OCI-LY7 (cell line): ENCODE data around the gene DLGAP1. TPM values are rescaled to one million over a fixed set of nuclear protein-coding genes. Genes with fewer than 3 reads are reported as not detected.

Experiments
- BruUV-seq: library from RNA; stranded (reverse); fragments of 400-500 nt; replicated peaks from 2 replicates; lab custom pipeline; 2021; lab: Mats Ljungman, UMichigan
- CTCF ChIA-PET: fragments of 300-600 bp; sonication (Branson Sonifier 250); formaldehyde crosslinking; loops from one replicate; lab custom pipeline; 2022; ENCODE audit warnings: antibody characterized with exemption; ENCODE audit not compliant: unreplicated experiment; lab: Charles Lee
- POLR2A ChIA-PET: fragments of 300-600 bp; sonication (Branson Sonifier 250); formaldehyde crosslinking; loops from one replicate; lab custom pipeline; 2022; ENCODE audit warnings: antibody characterized with exemption; lab: Charles Lee
- DNase-seq: peaks from one replicate; pipeline ENCODE4 v3.0.0-alpha.2; 2015; ENCODE audit warnings: low spot score
- H2AFZ ChIP-seq: fragments of 200-600 bp; sonication (generic), shearing (Covaris generic); 2 replicates; pipeline ENCODE4 v1.6.1; 2014; ENCODE audit warnings: mild to moderate bottlenecking, antibody characterized with exemption, low read length, moderate library complexity
- H3K27ac ChIP-seq: fragments of 200-600 bp; sonication (generic); 2 replicates; pipeline ENCODE4 v1.5.1; 2014; ENCODE audit warnings: mixed run types, low read depth, mild to moderate bottlenecking, moderate library complexity, low read length, inconsistent platforms; ENCODE audit not compliant: poor library complexity, severe bottlenecking
- H3K36me3 ChIP-seq: fragments of 200-600 bp; sonication (generic); 2 replicates; pipeline ENCODE4 v1.6.1; 2014; ENCODE audit warnings: mild to moderate bottlenecking, antibody characterized with exemption, low read length, moderate library complexity, mixed read lengths; ENCODE audit not compliant: insufficient read depth
- H3K4me1 ChIP-seq: fragments of 200-600 bp; sonication (generic); 2 replicates; pipeline ENCODE4 v1.5.1; 2014; ENCODE audit warnings: mild to moderate bottlenecking, low read length; ENCODE audit not compliant: insufficient read depth, poor library complexity, severe bottlenecking
- H3K4me2 ChIP-seq: fragments of 200-600 bp; sonication (generic); 2 replicates; pipeline ENCODE4 v1.6.1; 2014; ENCODE audit warnings: mild to moderate bottlenecking, low read length
- H3K4me3 ChIP-seq: fragments of 200-600 bp; sonication (generic); 2 replicates; pipeline ENCODE4 v1.5.1; 2014; ENCODE audit warnings: mild to moderate bottlenecking, low read depth, low read length; ENCODE audit not compliant: poor library complexity, severe bottlenecking
- H3K79me2 ChIP-seq: fragments of 200-600 bp; sonication (generic); 2 replicates; pipeline ENCODE4 v1.6.1; 2016; ENCODE audit warnings: low read depth, mild to moderate bottlenecking, low read length, moderate library complexity, mixed read lengths; ENCODE audit not compliant: insufficient read depth
- H3K9me2 ChIP-seq: fragments of 200-600 bp; sonication (generic); 2 replicates; pipeline ENCODE4 v1.6.1; 2016; ENCODE audit warnings: mild to moderate bottlenecking, low read length, mixed read lengths; ENCODE audit not compliant: insufficient read depth
- H3K9me3 ChIP-seq: fragments of 200-600 bp; sonication (generic); 2 replicates; pipeline ENCODE4 v1.6.1; 2014; ENCODE audit warnings: mild to moderate bottlenecking, mixed run types, low read length, mixed read lengths
- H4K20me1 ChIP-seq: fragments of 200-600 bp; sonication (generic); 2 replicates; pipeline ENCODE4 v1.6.1; 2014; ENCODE audit warnings: mild to moderate bottlenecking, antibody characterized with exemption, low read length, moderate library complexity, mixed read lengths; ENCODE audit not compliant: insufficient read depth
- CTCF ChIP-seq: fragments of 200-600 bp; sonication (generic); conservative IDR thresholded peaks from 2 replicates; pipeline ENCODE4 v1.5.1; 2014; ENCODE audit warnings: mild to moderate bottlenecking, antibody characterized with exemption, low read length, moderate library complexity, mixed read lengths
- EZH2phosphoT487 ChIP-seq: fragments of 200-600 bp; sonication (generic); IDR thresholded peaks from 2 replicates; pipeline ENCODE4 v1.6.1; 2018; ENCODE audit warnings: low read depth, borderline replicate concordance, mild to moderate bottlenecking, mixed run types, antibody characterized with exemption, low read length, moderate library complexity, mixed read lengths
- intact Hi-C: fragments of 100-400 bp; cut with micrococcal nuclease; formaldehyde crosslinking; loops from one replicate; pipeline ENCODE4 v1.10.0; 2022; ENCODE audit not compliant: unreplicated experiment
- total RNA-seq, 2 experiments: library from RNA; depleted of rRNA in 1 of 2; stranded (reverse); fragments of >200 nt in 1 of 2; shearing (Covaris generic) in 1 of 2; gene quantifications; 2 replicates each; pipeline ENCODE4 v1.2.3, GENCODE V29; 2014 to 2022

The DLGAP1 gene
- total RNA-seq, 2 experiments from 2014 or later, result 0.22 TPM; not detected in 1

- H4K20me1 ChIP-seq, result no peaks in the 10 kb centered on the region
- no peaks in the 10 kb centered on the region for H3K9me2 ChIP-seq
- CTCF ChIA-PET, result no interaction called here
- H3K4me2 ChIP-seq, result no peak overlapping the region
- POLR2A ChIA-PET, result no interaction called here
- H3K4me1 ChIP-seq, result peaks cover 12% of the 10 kb centered on the region
- no peaks in the 10 kb centered on the region for H3K79me2 ChIP-seq
- no peak overlapping the region for H3K27ac ChIP-seq
- 0 out of 2 replicates have a peak overlapping the region, but pooled peaks have one; percentile 47 for H2AFZ ChIP-seq
- H3K9me3 ChIP-seq, result no peaks in the 10 kb centered on the region
- H3K4me3 ChIP-seq, result no peak overlapping the region
- no peaks in the 10 kb centered on the region for H3K36me3 ChIP-seq
- DNase-seq, result peak; percentile 11
- no TSS peak for BruUV-seq
- TF ChIP-seq CTCF (no peak), EZH2phosphoT487 (no peak)
- intact Hi-C loops, result no loop called here
Measured at GRCh38 chr18:4020026-4020425, 435.1 kb downstream of the DLGAP1 start.

GRCh38 chr18:4017480-4017879 is 437.6 kb downstream of the DLGAP1 start:
- BruUV-seq, result no TSS peak
- CTCF ChIA-PET, result no interaction called here
- no peaks in the 10 kb centered on the region for H3K79me2 ChIP-seq
- POLR2A ChIA-PET, result no interaction called here
- H3K36me3 ChIP-seq, result no peaks in the 10 kb centered on the region
- peak overlapping the region; percentile 9; the same call in 1 of the 2 replicates for H2AFZ ChIP-seq
- intact Hi-C loops, result no loop called here
- peaks cover 12% of the 10 kb centered on the region for H3K4me1 ChIP-seq
- no peak overlapping the region for H3K27ac ChIP-seq
- H3K4me3 ChIP-seq, result no peak overlapping the region
- H3K4me2 ChIP-seq, result no peak overlapping the region
- no peaks in the 10 kb centered on the region for H3K9me2 ChIP-seq
- TF ChIP-seq CTCF (peak; percentile 83), EZH2phosphoT487 (no peak)
- no peaks in the 10 kb centered on the region for H4K20me1 ChIP-seq
- H3K9me3 ChIP-seq, result no peaks in the 10 kb centered on the region
- DNase-seq, result peak; percentile 69

GRCh38 chr18:4016391-4017049 is 438.6 kb downstream of the DLGAP1 start:
- Histone ChIP-seq H2AFZ (peak overlapping the region; percentile 9; the same call in 1 of the 2 replicates), H3K27ac (no peak overlapping the region), H3K4me3 (no peak overlapping the region), H3K9me3 (no peaks in the 10 kb centered on the region), H3K9me2 (no peaks in the 10 kb centered on the region), H3K4me2 (no peak overlapping the region), H3K79me2 (no peaks in the 10 kb centered on the region), H4K20me1 (no peaks in the 10 kb centered on the region), H3K4me1 (peaks cover 12% of the 10 kb centered on the region), H3K36me3 (no peaks in the 10 kb centered on the region)
- POLR2A ChIA-PET, result no interaction called here
- intact Hi-C loops, result no loop called here
- TF ChIP-seq CTCF (no peak), EZH2phosphoT487 (no peak)
- no peak for DNase-seq
- BruUV-seq, result no TSS peak
- CTCF ChIA-PET, result no interaction called here
